ENCODE measurements around the gene TNS1.

The TNS1 gene

DNA sequence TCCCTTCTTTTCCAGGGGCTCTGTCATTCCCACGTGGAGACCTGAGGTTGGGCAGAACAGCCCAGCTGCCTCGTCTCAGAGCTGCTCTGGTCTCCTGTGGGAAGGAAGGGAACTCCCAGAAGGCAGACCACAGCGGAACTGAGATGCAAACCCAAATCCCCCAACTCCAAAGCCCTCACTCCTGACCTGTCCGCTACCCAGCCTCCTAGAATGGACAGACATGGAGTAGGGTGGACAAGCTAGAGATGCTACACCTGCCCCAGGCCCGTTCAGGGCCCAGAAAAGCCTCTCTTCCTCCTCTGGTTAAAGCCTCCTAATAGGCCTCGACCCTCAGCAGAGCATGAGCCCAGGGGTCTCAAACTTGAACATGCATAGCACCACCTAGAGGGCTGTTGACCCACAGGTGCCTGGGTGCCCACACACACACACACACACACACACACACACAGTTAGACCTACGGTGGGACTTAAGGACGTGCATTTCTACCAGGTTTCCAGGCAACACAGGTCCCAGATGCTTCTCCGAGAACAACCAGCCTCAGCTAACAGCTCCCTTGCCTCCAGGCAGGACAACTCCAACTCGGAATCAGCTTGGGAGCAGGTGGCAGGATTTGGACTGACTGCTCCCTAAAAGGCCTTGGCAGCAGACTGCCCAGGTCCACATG is 93.5 kb downstream of the TNS1 start:
- DNase-seq: no peak

- DNase-seq: no peak
These were observed 94.3 kb downstream of the TNS1 start for GRCh38 chr2:217908544-217908943.

GRCh38 chr2:217907266-217907665 is 95.5 kb downstream of the TNS1 start:
- DNase-seq: no peak

- no peak for DNase-seq
These were observed 96.0 kb downstream of the TNS1 start for GRCh38 chr2:217906798-217907197.

DNA sequence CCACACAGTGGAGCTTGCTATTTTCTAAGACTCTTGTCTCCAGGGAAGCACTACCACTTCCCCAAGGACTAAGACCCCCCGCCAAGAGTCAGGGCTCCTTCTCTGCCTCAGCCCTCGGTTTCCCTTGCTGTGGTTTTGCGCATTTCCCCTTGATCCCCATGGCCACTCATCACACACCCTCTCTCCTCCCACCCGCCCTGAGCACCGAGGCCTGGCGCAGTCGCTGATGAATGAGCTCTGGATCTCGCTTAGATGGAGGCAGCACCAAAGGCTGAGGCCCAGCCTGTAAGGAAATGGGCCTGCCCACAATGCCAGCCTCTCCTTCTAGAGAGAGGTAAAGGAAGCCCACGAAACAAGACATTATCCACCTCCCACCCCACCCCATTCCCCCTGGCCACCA is 96.9 kb downstream of the TNS1 start:
- DNase-seq: no peak

- no peak for DNase-seq
These were observed 97.4 kb downstream of the TNS1 start for GRCh38 chr2:217905395-217905794.

GRCh38 chr2:217904614-217904965 is 98.2 kb downstream of the TNS1 start:
- no peak for DNase-seq

- DNase-seq: no peak
These were observed 98.8 kb downstream of the TNS1 start for GRCh38 chr2:217903859-217904613.

GRCh38 chr2:217903142-217903858 is 99.5 kb downstream of the TNS1 start:
- DNase-seq: no peak

DNA sequence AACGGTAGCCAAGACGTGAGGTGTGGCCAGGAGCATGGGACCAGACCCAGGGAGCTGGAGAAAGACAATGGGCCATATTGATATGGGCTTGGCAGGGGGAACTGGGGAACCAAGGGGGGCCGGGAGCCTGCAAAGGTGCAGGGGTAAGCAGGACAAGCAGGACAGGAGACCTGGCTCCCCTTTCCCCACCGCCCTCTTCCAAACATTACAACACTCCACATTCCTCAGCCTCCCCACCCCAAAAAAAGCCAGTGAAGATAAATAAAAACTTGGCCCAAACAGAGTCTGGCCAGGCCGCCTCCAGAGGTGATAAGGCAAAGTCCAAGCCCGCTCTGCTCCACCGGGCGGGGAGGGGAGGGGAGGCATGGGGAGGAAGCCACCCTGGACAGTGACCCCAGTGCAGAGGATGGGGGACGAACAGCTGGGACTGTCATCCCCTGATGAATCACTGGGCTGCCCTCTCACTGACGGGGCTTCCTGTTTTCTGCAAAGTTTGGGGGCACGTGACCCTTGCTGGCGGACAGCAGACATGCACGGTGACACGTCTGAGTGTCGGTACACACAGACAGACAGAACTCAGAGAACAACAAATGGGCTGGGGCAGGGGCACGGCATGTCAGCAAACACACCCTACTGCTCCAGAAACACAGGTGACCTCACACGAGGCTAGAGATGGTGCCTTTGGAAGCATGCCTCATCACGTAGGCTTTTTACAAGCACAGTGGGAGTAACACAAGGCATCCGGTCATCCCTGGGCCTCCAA is 100.2 kb downstream of the TNS1 start:
- no peak for DNase-seq

- DNase-seq: no peak
These were observed 100.9 kb downstream of the TNS1 start for GRCh38 chr2:217901835-217902378.

- DNase-seq: no peak
These were observed 101.4 kb downstream of the TNS1 start for GRCh38 chr2:217901400-217901799.

- no peak for DNase-seq
These were observed 101.9 kb downstream of the TNS1 start for GRCh38 chr2:217900780-217901360.

DNA sequence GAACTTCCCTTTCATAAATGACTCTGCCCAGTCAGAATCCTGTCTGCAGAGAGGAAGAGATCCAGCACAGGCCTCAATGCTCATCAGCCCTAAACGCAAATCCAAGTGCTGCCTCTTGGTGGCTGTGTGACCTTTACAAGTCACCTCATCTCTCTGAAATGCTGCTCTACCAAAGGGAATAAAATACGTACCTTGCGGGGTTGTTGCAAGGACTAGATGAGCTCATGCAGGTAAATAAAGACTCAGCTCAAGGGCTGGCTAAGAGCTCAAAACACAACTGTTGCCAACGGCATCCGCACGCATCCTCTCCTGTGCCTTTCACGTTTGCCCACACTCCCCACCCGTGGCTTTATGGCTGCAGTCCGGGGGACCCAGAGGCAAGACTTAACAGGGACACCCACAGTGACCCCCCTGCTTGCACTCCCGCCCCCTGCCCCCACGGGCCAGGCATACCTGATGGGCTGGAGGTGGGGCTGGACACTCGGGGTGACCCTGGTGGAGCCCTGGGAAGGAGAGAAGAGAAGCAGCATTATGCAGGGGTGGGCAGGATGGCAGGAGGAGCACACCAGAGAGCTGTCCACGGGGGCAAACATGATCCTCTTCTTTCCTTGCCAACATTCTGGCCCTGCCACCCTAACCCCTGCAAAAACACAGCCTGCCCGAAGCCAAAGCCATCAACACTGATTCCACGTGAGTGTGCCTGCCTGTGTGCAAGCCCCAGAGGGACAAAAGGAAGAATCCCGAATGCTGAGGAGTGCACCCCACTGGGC is 102.6 kb downstream of the TNS1 start:
- no peak for DNase-seq

- DNase-seq: no peak
These were observed 103.4 kb downstream of the TNS1 start for GRCh38 chr2:217899231-217900009.

DNA sequence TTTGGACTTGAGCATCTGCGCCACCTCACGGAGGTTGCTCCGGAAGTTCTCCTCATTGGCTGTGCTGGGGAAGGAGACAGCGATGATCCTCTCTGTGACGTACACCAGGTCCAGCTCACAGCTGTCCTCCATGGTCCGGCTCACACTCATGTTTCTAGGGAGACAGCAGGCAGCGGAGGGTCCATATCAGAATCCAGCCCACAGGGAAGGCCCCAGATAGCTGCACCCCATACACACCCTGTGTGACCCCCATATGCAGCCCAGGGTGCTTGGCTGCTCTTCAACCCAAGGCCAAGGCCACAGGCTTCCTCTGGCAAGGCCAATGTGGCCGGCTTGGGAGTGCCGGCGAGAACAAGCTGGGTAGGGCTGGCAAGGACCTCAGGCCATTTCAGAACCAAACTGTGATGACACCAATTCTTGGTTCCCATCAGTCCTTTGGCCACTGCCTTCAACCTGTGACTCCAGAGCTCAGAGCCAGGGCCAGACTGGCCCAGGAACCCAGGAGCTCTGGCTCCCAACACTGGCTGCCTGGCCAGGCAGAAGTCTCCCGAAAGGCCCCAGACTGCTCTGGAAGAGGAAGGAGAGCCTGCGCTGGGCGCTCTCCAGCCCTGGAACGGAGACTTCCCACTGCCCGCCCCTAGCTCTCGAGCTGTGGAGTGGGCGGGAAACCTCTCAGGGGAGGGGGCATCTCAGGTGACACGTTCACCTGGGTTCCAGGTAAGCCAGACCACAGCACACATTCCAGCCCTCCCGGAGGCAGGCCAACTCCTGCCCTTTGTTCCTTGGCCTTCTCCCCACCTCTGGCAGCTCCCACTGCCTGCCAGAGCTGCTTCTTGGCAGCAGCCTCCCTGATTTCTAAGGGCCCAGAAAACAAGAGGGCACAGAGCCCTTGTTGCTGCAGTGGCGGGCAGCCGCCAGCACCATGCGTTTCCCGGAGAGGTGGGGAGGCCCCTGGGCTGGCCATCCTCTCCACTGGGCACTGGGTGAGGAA is 104.7 kb downstream of the TNS1 start:
- DNase-seq: no peak

GRCh38 chr2:217897091-217897715 is 105.6 kb downstream of the TNS1 start:
- DNase-seq: no peak

DNA sequence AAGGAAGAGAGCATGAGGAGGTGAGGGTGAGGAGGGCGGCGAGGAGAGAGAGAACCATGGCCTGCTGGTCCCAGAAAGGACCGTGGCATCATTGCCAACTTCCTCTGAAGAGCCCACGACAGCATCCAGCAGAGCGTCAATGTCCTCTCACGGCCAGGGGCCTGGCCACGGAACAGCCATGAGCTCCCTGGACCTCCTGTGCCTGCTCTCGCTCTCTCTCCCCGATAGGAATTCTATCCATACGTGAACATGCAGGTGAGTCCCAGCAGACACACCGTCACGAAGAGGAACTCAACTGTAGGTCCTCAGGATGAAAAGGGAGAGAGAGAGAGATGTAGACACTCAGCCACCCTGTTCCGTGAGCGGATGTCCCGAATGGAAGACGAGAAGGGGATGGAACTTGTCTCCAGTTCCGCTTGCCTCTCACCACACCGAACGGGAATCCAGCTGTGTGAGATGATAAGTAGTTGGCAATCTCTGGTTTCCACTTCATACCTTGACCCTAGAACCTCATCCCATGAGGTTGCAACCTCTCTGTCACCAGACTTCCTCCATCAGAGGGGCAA is 107.6 kb downstream of the TNS1 start:
- no peak for DNase-seq

- no peak for DNase-seq
These were observed 109.4 kb downstream of the TNS1 start for GRCh38 chr2:217893440-217893839.

Data from T-helper 1 cell (primary cell).